SK-MEL-5 (cell line): ENCODE measurements around the gene ZNF473. TPM values are rescaled to one million over a fixed set of nuclear protein-coding genes. Genes with fewer than 3 reads are reported as not detected.
A peak's percentile ranks its signal among the peaks of the same experiment; 100 is the strongest.
"Not testable (repeated sequence)": the region's sequence is repeated elsewhere in the genome, so short reads cannot be mapped to it uniquely, and the experiment has no call there.

Source experiments
- DNase-seq: peaks from one replicate; pipeline ENCODE4 v3.0.0-alpha.2; 2016; ENCODE audit warnings: low read depth, low spot score
- in situ Hi-C: cut with HindIII; loops from 2 replicates; pipeline ENCODE4 v1.10.0; 2016; ENCODE audit warnings: low sequenced_read_pairs, high pct_unique_total_duplicates, low pct_unique_long_range_greater_than_20kb
- total RNA-seq: library from RNA; depleted of rRNA; stranded (reverse); fragments of >200 nt; shearing (Covaris generic); gene quantifications from 2 replicates; pipeline ENCODE4 v1.2.3, GENCODE V29; 2014; rRNA removed

ZNF473 gene
- total RNA-seq, 1 experiment from 2014 or later: 11.1 TPM

GRCh38 chr19:50075076-50075475 is 49.3 kb downstream of the ZNF473 start:
- DNase-seq, in situ Hi-C loops: not testable (repeated sequence)

GRCh38 chr19:50075644-50076372 is 50.0 kb downstream of the ZNF473 start:
- DNase-seq, in situ Hi-C loops: not testable (repeated sequence)

GRCh38 chr19:50076581-50077355 is 51.0 kb downstream of the ZNF473 start:
- in situ Hi-C loops: not testable (repeated sequence)
- DNase-seq: peak; percentile 15

GRCh38 chr19:50079014-50079413 is 53.2 kb downstream of the ZNF473 start:
- DNase-seq, in situ Hi-C loops: not testable (repeated sequence)

- DNase-seq, in situ Hi-C loops: not testable (repeated sequence)
Observed at GRCh38 chr19:50084440-50084839, 58.6 kb downstream of the ZNF473 start.

- DNase-seq, in situ Hi-C loops: not testable (repeated sequence)
Observed at GRCh38 chr19:50087153-50087552, 61.3 kb downstream of the ZNF473 start.

- in situ Hi-C loops: not testable (repeated sequence)
- peak; percentile 72 for DNase-seq
Observed at GRCh38 chr19:50090706-50091105, 64.9 kb downstream of the ZNF473 start.

GRCh38 chr19:50091786-50092185 is 66.0 kb downstream of the ZNF473 start:
- DNase-seq, in situ Hi-C loops: not testable (repeated sequence)

- in situ Hi-C loops, DNase-seq: not testable (repeated sequence)
Observed at GRCh38 chr19:50092597-50092996, 66.8 kb downstream of the ZNF473 start.

- DNase-seq, in situ Hi-C loops: not testable (repeated sequence)
Observed at GRCh38 chr19:50097884-50098283, 72.1 kb downstream of the ZNF473 start.

GRCh38 chr19:50098892-50099291 is 73.1 kb downstream of the ZNF473 start:
- DNase-seq, in situ Hi-C loops: not testable (repeated sequence)

GRCh38 chr19:50099696-50100095 is 73.9 kb downstream of the ZNF473 start:
- in situ Hi-C loops, DNase-seq: not testable (repeated sequence)

GRCh38 chr19:50100946-50101345 is 75.1 kb downstream of the ZNF473 start:
- in situ Hi-C loops, DNase-seq: not testable (repeated sequence)

Other genes starting within 250 kb of the ZNF473 start
- 29.2 and 31.0 TPM in 2 replicates for gene FUZ, start 212.7 kb upstream of the ZNF473 start, total RNA-seq
- gene MED25, start 207.7 kb upstream of the ZNF473 start, total RNA-seq: 7.8 and 8.2 TPM in 2 replicates
- gene PTOV1, start 174.8 kb upstream of the ZNF473 start, total RNA-seq: 45.9 and 58.8 TPM in 2 replicates
- gene PNKP, start 158.4 kb upstream of the ZNF473 start, total RNA-seq: 33.8 and 35.9 TPM in 2 replicates
- gene AKT1S1, start 148.7 kb upstream of the ZNF473 start, total RNA-seq: 6.2 and 6.4 TPM in 2 replicates
- gene TBC1D17, start 148.3 kb upstream of the ZNF473 start, total RNA-seq: 3.5 and 5.6 TPM in 2 replicates
- 0.13 TPM in 1 of 2 replicates, not detected in the other for gene IL4I1, start 129.1 kb upstream of the ZNF473 start, total RNA-seq
- 4.0 and 4.7 TPM in 2 replicates for gene ATF5, start 96.8 kb upstream of the ZNF473 start, total RNA-seq
- 39.6 and 39.9 TPM in 2 replicates for gene NUP62, start 96.5 kb upstream of the ZNF473 start, total RNA-seq
- not detected in 2 replicates for gene SIGLEC11, start 64.8 kb upstream of the ZNF473 start, total RNA-seq
- gene VRK3, start 633 bp upstream of the ZNF473 start, total RNA-seq: 27.3 and 28.7 TPM in 2 replicates
- not detected in 2 replicates for gene IZUMO2, start 137.3 kb downstream of the ZNF473 start, total RNA-seq
- 15.1 and 22.2 TPM in 2 replicates for gene MYH14, start 177.6 kb downstream of the ZNF473 start, total RNA-seq